HepG2 (cell line): ENCODE measurements around the gene SMARCA5. TPM values are rescaled to one million over a fixed set of nuclear protein-coding genes. Genes with fewer than 3 reads are reported as not detected.

Source experiments
- ATAC-seq: fragments of 200-7000 bp; cut with Tn5 transposase; 3 replicates; pipeline ENCODE4 v1.9.1; 2020; ENCODE audit warnings: mild to moderate bottlenecking, moderate library complexity
- BruUV-seq: library from RNA; stranded (reverse); fragments of 400-500 nt; replicated peaks from 2 replicates; lab custom pipeline; 2021; lab: Mats Ljungman, UMichigan
- CTCF ChIA-PET: fragments of 300-600 bp; formaldehyde crosslinking; extraction: SDS; loops from one replicate; lab custom pipeline; 2021; ENCODE audit warnings: low total read pairs, inconsistent platforms, low intra/inter-chr PET ratio; lab: Yijun Ruan, JAX
- POLR2A ChIA-PET: fragments of 350-600 bp; sonication (Branson Sonifier 250); formaldehyde crosslinking; loops from one replicate; lab custom pipeline; 2020; ENCODE audit warnings: antibody characterized with exemption, inconsistent platforms; lab: Yijun Ruan, JAX
- DNase-seq: peaks from one replicate; pipeline ENCODE4 v3.0.0-alpha.2; 2015; ENCODE audit warnings: low spot score
- FAIRE-seq: peaks from 3 replicates; lab custom pipeline; 2011; peaks lifted over from hg19 to GRCh38; lab: Jason Lieb, UNC
- H2AFZ ChIP-seq: one replicate; pipeline ENCODE4 v1.6.1; 2011; ENCODE audit warnings: low read length, inconsistent platforms
- H3K27ac ChIP-seq: fragments of 300-600 bp; 3 replicates; pipeline ENCODE4 v1.8.0; 2011; ENCODE audit warnings: mixed run types, mild to moderate bottlenecking, mixed read lengths, low read length, inconsistent platforms; ENCODE audit not compliant: insufficient read depth; ENCODE audit errors: extremely low read length
- H3K27me3 ChIP-seq, 2 experiments: fragments of 200-600 bp in 1 of 2; 2 replicates in 1 of 2; 3 replicates in 1 of 2; pipeline versions ENCODE4 v1.6.0 to v1.8.0; 2011; ENCODE audit warnings: low read length in 2 of 2, mild to moderate bottlenecking in 2 of 2, moderate library complexity in 2 of 2, inconsistent platforms in 1 of 2; ENCODE audit not compliant: insufficient read depth in 2 of 2, control insufficient read depth in 1 of 2
- H3K36me3 ChIP-seq, 2 experiments: fragments of 200-600 bp in 1 of 2; replicated peaks in 1 of 2; 2 replicates in 1 of 2; 3 replicates in 1 of 2; pipeline versions ENCODE4 v1.5.1 to v1.8.0; 2011; ENCODE audit warnings: low read length in 2 of 2, inconsistent platforms in 1 of 2; ENCODE audit not compliant: insufficient read depth in 2 of 2, control insufficient read depth in 1 of 2
- H3K4me1 ChIP-seq: 2 replicates; pipeline ENCODE4 v1.5.1; 2012; ENCODE audit warnings: low read length, inconsistent platforms; ENCODE audit not compliant: insufficient read depth
- H3K4me2 ChIP-seq: 2 replicates; pipeline ENCODE4 v1.6.0; 2011; ENCODE audit warnings: low read depth, low read length, inconsistent platforms
- H3K4me3 ChIP-seq, 3 experiments: fragments of 200-600 bp in 1 of 3; sonication (generic), shearing (Covaris generic) in 1 of 3; replicated peaks in 1 of 3; 2 replicates each; pipeline ENCODE4 v1.5.1; 2011 to 2016; ENCODE audit warnings: low read length in 3 of 3, inconsistent platforms in 2 of 3, low read depth in 2 of 3, mild to moderate bottlenecking in 2 of 3, control low read depth in 1 of 3, mixed read lengths in 1 of 3; ENCODE audit not compliant: insufficient read depth in 1 of 3
- H3K79me2 ChIP-seq: one replicate; pipeline ENCODE4 v1.6.1; 2011; ENCODE audit warnings: low read length, inconsistent platforms; ENCODE audit not compliant: insufficient read depth
- H3K9ac ChIP-seq: 2 replicates; pipeline ENCODE4 v1.6.0; 2011; ENCODE audit warnings: mild to moderate bottlenecking, low read depth, low read length, inconsistent platforms; ENCODE audit not compliant: insufficient read depth
- H3K9me3 ChIP-seq: 2 replicates; pipeline ENCODE4 v1.5.1; 2012; ENCODE audit warnings: mild to moderate bottlenecking, low read length
- H4K20me1 ChIP-seq: 2 replicates; pipeline ENCODE4 v1.6.0; 2011; ENCODE audit warnings: inconsistent platforms, mild to moderate bottlenecking, low read length, moderate library complexity; ENCODE audit not compliant: insufficient read depth
- ASH2L ChIP-seq: fragments of 300-600, 200-600 bp; sonication (generic); IDR thresholded peaks from 2 replicates; pipeline ENCODE4 v1.7.0; 2017; ENCODE audit warnings: low read depth, mild to moderate bottlenecking, moderate library complexity, mixed read lengths, low read length; ENCODE audit not compliant: insufficient read length
- CCDC6 ChIP-seq: sonication (generic); formaldehyde crosslinking; IDR thresholded peaks from 2 replicates; pipeline ENCODE4 v1.8.1; 2022; ENCODE audit warnings: mild to moderate bottlenecking, missing genetic modification reagents, moderate library complexity
- CEBPG ChIP-seq: IDR thresholded peaks from 2 replicates; pipeline ENCODE4 v1.6.1; 2016
- EZH2 ChIP-seq: conservative IDR thresholded peaks from 2 replicates; pipeline ENCODE4 v1.6.1; 2012; ENCODE audit warnings: mild to moderate bottlenecking, low read depth, low read length, moderate library complexity
- GABPB1 ChIP-seq: IDR thresholded peaks from 2 replicates; pipeline ENCODE4 v1.6.1; 2016; ENCODE audit warnings: mild to moderate bottlenecking, missing genetic modification reagents, moderate library complexity, missing compliant biosample characterization
- GATAD1 ChIP-seq: IDR thresholded peaks from 2 replicates; pipeline ENCODE4 v1.6.1; 2016; ENCODE audit warnings: missing genetic modification reagents, missing compliant biosample characterization
- HDAC2 ChIP-seq: sonication (generic); formaldehyde crosslinking; IDR thresholded peaks from 2 replicates; pipeline ENCODE4 v1.4.0; 2020; ENCODE audit warnings: missing genetic modification reagents
- KDM2A ChIP-seq: sonication (generic); formaldehyde crosslinking; IDR thresholded peaks from 2 replicates; pipeline ENCODE4 v1.4.0; 2020; ENCODE audit warnings: low read depth, missing genetic modification reagents, borderline replicate concordance
- MATR3 ChIP-seq: sonication (generic); formaldehyde crosslinking; IDR thresholded peaks from 2 replicates; pipeline ENCODE4 v1.4.0; 2020; ENCODE audit warnings: missing genetic modification reagents
- MEIS1 ChIP-seq: sonication (generic); formaldehyde crosslinking; IDR thresholded peaks from 2 replicates; pipeline ENCODE4 v1.9.0; 2021; ENCODE audit warnings: mild to moderate bottlenecking, missing genetic modification reagents, moderate library complexity, borderline replicate concordance
- RARA ChIP-seq: IDR thresholded peaks from 2 replicates; pipeline ENCODE4 v1.6.1; 2016; ENCODE audit warnings: missing genetic modification reagents, missing compliant biosample characterization
- REPIN1 ChIP-seq: sonication (generic); formaldehyde crosslinking; IDR thresholded peaks from 2 replicates; pipeline ENCODE4 v1.8.0; 2022; ENCODE audit warnings: missing genetic modification reagents, low read depth, mild to moderate bottlenecking, borderline replicate concordance
- ZNF549 ChIP-seq: sonication (generic); formaldehyde crosslinking; IDR thresholded peaks from 2 replicates; pipeline ENCODE4 v1.5.0; 2020; ENCODE audit warnings: missing genetic modification reagents
- WGBS: methylation state at CpG from one replicate; pipeline ENCODE4 v1.1.6; 2017; ENCODE audit warnings: low lambda C conversion rate; 5-methylcytosine and 5-hydroxymethylcytosine counted together
- in situ Hi-C: cut with HindIII; loops from 2 replicates; pipeline ENCODE4 v1.10.0; 2017; ENCODE audit warnings: low pct_unique_long_range_greater_than_20kb; ENCODE audit not compliant: extremely low pct_ligation_motif_present
- intact Hi-C: fragments of 100-400 bp; cut with micrococcal nuclease; formaldehyde crosslinking; loops from one replicate; pipeline ENCODE4 v1.10.0; 2022; ENCODE audit not compliant: unreplicated experiment
- polyA plus RNA-seq, 8 experiments: library from polyadenylated mRNA; depleted of rRNA in 3 of 8; stranded (reverse) in 7 of 8; unstranded in 1 of 8; fragments of >200 nt; fragmentation: Illumina TruSeq in 4 of 8; extraction: Trizol in 4 of 8; gene quantifications; 2 replicates each; pipeline versions ENCODE4 v1.2.1 to v1.2.3, GENCODE V29; 2011 to 2016; ENCODE audit warnings: low read depth in 4 of 8, missing spikeins in 1 of 8, mixed read lengths in 1 of 8; ENCODE audit not compliant: insufficient read depth in 1 of 8
- total RNA-seq, 5 experiments: library from RNA; depleted of rRNA; stranded (reverse); fragments of >200 nt; fragmentation: Illumina TruSeq; extraction: Trizol; gene quantifications; 2 replicates each; pipeline ENCODE4 v1.2.3, GENCODE V29; 2016; ENCODE audit warnings: low read depth in 1 of 5
- TF ChIP-seq, protein P1 (sequence below): sonication (generic); formaldehyde crosslinking; IDR thresholded peaks from 2 replicates; pipeline ENCODE4 v1.4.0; 2020; ENCODE audit warnings: mild to moderate bottlenecking, missing genetic modification reagents, borderline replicate concordance
- TF ChIP-seq, protein P2 (sequence below): sonication (generic); formaldehyde crosslinking; IDR thresholded peaks from 2 replicates; pipeline ENCODE4 v1.8.0; 2022; ENCODE audit warnings: mild to moderate bottlenecking, missing genetic modification reagents, moderate library complexity
- TF ChIP-seq, protein P3 (sequence below): sonication (generic); formaldehyde crosslinking; IDR thresholded peaks from 2 replicates; pipeline ENCODE4 v1.4.0; 2020; ENCODE audit warnings: missing genetic modification reagents, borderline replicate concordance
- TF ChIP-seq, protein P4 (sequence below), 2 experiments: IDR thresholded peaks; 2 replicates each; pipeline ENCODE4 v1.6.1; 2011 to 2012; ENCODE audit warnings: low read length in 2 of 2, borderline replicate concordance in 1 of 2, low read depth in 1 of 2, mild to moderate bottlenecking in 1 of 2, moderate library complexity in 1 of 2

SMARCA5 gene
- total and polyA plus RNA-seq, 2 of the 13 experiments (the other 11 are each of a cell fraction or from before 2014, with no cell fraction given): 7.0 to 37.5 TPM

DNA sequence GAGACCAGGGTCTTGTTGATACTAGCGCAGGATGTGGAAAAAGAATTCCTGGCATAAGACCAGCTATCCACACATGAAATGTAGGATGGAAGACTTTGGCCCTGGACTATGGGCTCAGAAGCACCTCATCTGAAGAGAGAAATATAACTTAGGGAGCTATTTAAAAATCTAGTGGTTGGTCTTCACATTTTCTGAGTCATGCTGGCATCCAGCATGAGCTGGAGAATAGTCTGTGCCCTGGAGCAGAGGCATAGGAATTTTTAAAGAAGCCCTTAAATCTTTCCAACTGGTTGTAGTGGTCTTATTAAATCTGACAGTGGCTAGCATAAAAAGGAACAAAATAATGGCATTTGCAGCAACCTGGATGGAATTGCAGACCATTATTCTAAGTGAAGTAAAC lies 86.3 kb downstream of the SMARCA5 start:
- POLR2A ChIA-PET: no interaction called here
- no peak overlapping the region for H3K27ac ChIP-seq
- in situ Hi-C loops: no loop called here
- DNase-seq (no peak), FAIRE-seq (no peak), ATAC-seq (no peak)
- intact Hi-C loops: no loop called here
- H3K27me3 ChIP-seq: no peaks in the 10 kb centered on the region
- no peaks in the 10 kb centered on the region for H3K9me3 ChIP-seq
- WGBS: 55% methylated on average over 1 of the region's 1 CpG
- no peak overlapping the region for H2AFZ ChIP-seq
- no peak overlapping the region for H3K4me2 ChIP-seq
- H3K79me2 ChIP-seq: no peaks in the 10 kb centered on the region
- H3K4me1 ChIP-seq: no peaks in the 10 kb centered on the region
- no peaks in the 10 kb centered on the region for H3K36me3 ChIP-seq
- H3K4me3 ChIP-seq: no peak overlapping the region
- H4K20me1 ChIP-seq: no peaks in the 10 kb centered on the region
- CTCF ChIA-PET: no interaction called here
- BruUV-seq: no TSS peak
- no peak overlapping the region for H3K9ac ChIP-seq
- TF ChIP-seq, protein P1, sequence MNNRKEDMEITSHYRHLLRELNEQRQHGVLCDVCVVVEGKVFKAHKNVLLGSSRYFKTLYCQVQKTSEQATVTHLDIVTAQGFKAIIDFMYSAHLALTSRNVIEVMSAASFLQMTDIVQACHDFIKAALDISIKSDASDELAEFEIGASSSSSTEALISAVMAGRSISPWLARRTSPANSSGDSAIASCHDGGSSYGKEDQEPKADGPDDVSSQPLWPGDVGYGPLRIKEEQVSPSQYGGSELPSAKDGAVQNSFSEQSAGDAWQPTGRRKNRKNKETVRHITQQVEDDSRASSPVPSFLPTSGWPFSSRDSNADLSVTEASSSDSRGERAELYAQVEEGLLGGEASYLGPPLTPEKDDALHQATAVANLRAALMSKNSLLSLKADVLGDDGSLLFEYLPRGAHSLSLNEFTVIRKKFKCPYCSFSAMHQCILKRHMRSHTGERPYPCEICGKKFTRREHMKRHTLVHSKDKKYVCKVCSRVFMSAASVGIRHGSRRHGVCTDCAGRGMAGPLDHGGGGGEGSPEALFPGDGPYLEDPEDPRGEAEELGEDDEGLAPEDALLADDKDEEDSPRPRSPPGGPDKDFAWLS (CRISPR knock-in tag): no peak
- TF ChIP-seq CCDC6 (CRISPR knock-in tag) (no peak), MATR3 (no peak), REPIN1 (no peak), MEIS1 (no peak), GABPB1 (CRISPR knock-in tag) (no peak), KDM2A (no peak), RARA (CRISPR knock-in tag) (no peak), GATAD1 (CRISPR knock-in tag) (no peak), HDAC2 (no peak), ZNF549 (CRISPR knock-in tag) (no peak), ASH2L (no peak), CEBPG (CRISPR knock-in tag) (no peak), EZH2 (no peak)
- TF ChIP-seq, protein P2, sequence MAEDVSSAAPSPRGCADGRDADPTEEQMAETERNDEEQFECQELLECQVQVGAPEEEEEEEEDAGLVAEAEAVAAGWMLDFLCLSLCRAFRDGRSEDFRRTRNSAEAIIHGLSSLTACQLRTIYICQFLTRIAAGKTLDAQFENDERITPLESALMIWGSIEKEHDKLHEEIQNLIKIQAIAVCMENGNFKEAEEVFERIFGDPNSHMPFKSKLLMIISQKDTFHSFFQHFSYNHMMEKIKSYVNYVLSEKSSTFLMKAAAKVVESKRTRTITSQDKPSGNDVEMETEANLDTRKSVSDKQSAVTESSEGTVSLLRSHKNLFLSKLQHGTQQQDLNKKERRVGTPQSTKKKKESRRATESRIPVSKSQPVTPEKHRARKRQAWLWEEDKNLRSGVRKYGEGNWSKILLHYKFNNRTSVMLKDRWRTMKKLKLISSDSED (CRISPR knock-in tag): no peak
- TF ChIP-seq, protein P3, sequence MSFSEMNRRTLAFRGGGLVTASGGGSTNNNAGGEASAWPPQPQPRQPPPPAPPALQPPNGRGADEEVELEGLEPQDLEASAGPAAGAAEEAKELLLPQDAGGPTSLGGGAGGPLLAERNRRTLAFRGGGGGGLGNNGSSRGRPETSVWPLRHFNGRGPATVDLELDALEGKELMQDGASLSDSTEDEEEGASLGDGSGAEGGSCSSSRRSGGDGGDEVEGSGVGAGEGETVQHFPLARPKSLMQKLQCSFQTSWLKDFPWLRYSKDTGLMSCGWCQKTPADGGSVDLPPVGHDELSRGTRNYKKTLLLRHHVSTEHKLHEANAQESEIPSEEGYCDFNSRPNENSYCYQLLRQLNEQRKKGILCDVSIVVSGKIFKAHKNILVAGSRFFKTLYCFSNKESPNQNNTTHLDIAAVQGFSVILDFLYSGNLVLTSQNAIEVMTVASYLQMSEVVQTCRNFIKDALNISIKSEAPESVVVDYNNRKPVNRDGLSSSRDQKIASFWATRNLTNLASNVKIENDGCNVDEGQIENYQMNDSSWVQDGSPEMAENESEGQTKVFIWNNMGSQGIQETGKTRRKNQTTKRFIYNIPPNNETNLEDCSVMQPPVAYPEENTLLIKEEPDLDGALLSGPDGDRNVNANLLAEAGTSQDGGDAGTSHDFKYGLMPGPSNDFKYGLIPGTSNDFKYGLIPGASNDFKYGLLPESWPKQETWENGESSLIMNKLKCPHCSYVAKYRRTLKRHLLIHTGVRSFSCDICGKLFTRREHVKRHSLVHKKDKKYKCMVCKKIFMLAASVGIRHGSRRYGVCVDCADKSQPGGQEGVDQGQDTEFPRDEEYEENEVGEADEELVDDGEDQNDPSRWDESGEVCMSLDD (CRISPR knock-in tag): no peak
- TF ChIP-seq, protein P4, sequence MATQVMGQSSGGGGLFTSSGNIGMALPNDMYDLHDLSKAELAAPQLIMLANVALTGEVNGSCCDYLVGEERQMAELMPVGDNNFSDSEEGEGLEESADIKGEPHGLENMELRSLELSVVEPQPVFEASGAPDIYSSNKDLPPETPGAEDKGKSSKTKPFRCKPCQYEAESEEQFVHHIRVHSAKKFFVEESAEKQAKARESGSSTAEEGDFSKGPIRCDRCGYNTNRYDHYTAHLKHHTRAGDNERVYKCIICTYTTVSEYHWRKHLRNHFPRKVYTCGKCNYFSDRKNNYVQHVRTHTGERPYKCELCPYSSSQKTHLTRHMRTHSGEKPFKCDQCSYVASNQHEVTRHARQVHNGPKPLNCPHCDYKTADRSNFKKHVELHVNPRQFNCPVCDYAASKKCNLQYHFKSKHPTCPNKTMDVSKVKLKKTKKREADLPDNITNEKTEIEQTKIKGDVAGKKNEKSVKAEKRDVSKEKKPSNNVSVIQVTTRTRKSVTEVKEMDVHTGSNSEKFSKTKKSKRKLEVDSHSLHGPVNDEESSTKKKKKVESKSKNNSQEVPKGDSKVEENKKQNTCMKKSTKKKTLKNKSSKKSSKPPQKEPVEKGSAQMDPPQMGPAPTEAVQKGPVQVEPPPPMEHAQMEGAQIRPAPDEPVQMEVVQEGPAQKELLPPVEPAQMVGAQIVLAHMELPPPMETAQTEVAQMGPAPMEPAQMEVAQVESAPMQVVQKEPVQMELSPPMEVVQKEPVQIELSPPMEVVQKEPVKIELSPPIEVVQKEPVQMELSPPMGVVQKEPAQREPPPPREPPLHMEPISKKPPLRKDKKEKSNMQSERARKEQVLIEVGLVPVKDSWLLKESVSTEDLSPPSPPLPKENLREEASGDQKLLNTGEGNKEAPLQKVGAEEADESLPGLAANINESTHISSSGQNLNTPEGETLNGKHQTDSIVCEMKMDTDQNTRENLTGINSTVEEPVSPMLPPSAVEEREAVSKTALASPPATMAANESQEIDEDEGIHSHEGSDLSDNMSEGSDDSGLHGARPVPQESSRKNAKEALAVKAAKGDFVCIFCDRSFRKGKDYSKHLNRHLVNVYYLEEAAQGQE (IDR thresholded peaks at IDR 0.05; ENCODE audit: borderline replicate concordance in 1 of 2, low read depth in 1 of 2, low read length in 2 of 2): no peak
